Cardiac septum (tissue), 1 donor: ENCODE measurements around the gene GFER. TPM values are rescaled to one million over a fixed set of nuclear protein-coding genes. Genes with fewer than 3 reads are reported as not detected.
"Not testable (repeated sequence)": the region's sequence is repeated elsewhere in the genome, so short reads cannot be mapped to it uniquely, and the experiment has no call there.

Experiments
- DNase-seq: peaks from one replicate; pipeline ENCODE4 v3.0.0-alpha.2; 2020; ENCODE audit warnings: low spot score
- intact Hi-C: fragments of 100-400 bp; cut with DNase I; formaldehyde crosslinking; loops from one replicate; pipeline ENCODE4 v1.14.0; 2022
- total RNA-seq: library from RNA; stranded (reverse); fragmentation: NEBNext Ultra II Directional; extraction: Animal tissue kit (Norgen Biotek cat#: 25700); gene quantifications from one replicate; pipeline ENCODE4 v1.2.1, GENCODE V29; 2021
- donor health status: DM: no; HTN: no; CAD: no.

GFER gene
- total RNA-seq, 1 donor from 2014 or later = 25.5 TPM

- DNase-seq = not testable (repeated sequence)
- intact Hi-C loops = loop anchor here (10.0 kb wide), 1 partner anchor 489 kb away; no protein-coding TSS in a partner anchor
These were observed 50.1 kb downstream of the GFER start for GRCh38 chr16:2033909-2034695.

DNA sequence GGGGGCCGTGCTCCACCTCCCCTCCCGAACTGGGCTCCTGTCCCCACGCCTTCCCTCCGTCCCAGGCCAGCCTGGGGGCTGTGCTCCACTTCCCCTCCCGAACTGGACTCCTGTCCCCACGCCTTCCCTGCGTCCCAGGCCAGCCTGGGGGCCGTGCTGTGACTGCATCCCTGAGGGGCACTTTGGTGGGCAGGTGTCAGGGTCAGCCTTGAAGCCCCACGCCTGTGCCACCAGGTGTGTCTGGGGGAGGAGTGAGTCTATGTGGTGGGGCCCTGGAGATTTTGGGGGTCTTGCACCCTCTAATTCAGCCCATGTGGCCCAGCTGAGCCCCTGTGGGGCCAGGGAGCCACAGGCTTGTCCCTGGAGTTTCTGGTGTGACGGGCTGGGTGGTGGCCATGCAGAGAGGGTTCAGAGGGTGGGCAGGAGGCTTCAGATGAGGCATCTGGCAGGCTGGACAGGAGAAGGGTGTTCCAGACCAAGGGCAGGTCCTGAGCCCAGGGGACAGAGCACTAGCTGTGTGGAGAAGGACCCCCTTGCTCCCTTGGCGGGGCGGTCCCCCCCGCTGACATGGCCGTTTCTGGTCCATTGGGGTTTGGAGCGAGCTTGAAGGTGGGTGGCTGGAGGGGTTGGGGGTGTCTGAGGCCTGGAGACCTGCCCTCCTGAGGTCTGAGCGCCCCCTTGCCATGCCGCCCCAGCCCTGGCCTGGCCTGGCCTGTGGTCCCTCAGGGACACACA, 50.9 kb downstream of the GFER start:
- intact Hi-C loops = loop anchor here (10.0 kb wide), 1 partner anchor 490 kb away; no protein-coding TSS in a partner anchor
- no peak for DNase-seq

DNA sequence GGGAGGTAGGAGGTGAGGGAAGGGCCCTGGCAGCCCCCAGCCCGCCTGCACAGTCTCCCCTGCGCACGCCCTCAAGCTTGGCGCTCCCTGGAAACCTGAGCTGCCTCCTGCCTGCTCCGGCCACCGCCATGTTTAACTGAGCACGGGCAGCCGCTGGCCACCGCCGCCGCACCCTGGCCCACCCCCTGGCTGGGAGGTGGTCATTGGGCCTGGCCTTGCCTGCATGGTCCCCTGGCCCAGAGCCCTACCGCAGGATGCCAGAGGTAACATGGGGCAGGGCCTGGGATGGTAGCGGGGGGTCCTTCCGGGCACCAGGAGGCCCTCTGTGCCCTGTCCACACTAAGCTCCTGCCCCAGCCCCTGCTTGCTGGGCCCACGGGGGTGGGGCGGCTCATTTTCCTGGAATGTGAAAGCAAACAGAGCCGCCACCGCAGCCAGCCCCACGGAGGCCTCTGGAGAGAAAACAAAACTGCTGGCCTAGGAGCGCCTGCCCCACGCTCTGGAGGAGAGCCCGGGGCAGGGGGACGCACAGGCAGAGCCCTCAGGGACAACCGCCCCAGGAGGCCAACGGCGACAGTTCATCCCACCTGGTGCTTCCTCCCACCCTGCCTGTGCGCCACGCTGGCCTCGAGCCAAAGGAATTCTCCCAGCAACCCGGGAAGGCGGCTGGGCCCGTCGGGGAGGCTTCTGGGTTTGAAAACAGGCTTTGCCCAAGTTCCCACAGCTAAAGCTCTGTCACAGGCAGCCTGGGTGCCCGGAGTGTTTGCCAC, 51.6 kb downstream of the GFER start:
- DNase-seq = no peak
- intact Hi-C loops = loop anchor here (10.0 kb wide), 1 partner anchor 491 kb away; no protein-coding TSS in a partner anchor

DNA sequence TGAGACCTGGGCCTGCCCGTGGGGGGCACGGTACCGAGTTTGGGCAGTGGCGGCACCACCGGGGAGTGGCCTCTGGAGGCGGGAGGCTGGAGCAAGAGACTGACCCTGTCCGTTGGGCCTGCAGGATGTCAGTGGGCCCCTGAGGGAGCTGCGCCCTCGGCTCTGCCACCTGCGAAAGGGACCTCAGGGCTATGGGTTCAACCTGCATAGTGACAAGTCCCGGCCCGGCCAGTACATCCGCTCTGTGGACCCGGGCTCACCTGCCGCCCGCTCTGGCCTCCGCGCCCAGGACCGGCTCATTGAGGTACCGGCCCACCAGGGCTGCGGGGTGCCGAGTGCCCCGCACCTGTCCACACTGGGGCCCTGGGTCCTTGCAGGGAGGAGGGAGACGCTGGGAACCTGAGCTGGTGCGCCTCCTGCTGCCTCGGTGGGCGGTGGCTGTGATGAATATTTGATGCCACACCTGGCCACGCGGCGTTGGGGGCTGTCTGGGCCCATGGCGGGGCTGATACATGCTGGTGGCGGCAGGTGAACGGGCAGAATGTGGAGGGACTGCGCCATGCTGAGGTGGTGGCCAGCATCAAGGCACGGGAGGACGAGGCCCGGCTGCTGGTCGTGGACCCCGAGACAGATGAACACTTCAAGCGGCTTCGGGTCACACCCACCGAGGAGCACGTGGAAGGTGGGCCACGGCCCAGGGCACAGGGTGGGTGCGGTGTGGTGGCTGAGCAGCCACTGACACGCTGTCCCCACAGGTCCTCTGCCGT, 52.4 kb downstream of the GFER start:
- DNase-seq = no peak

DNA sequence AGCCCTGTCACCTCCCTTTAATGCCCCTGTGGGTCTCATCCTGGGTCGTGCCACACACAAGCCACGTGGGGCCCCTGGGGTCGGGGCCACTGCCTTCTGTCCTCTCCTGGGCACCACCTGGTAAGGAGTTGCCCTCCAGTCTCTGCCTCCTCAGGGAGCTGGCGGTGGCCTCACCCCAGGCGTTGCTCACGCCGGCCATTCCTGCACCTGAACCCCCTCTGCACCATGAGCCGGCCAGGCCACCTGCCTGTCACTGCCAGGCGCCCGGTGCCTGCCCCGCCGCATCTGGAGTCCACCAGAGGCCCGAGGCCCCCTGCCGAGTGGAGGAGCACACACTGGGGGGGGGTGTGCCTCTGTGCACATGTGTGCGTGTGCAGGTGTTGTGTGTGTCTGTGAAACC, 53.1 kb downstream of the GFER start:
- intact Hi-C loops = loop anchor here (10.0 kb wide), 1 partner anchor 492 kb away; no protein-coding TSS in a partner anchor
- no peak for DNase-seq

More for the DNA sequence above, 52.4 kb downstream of the GFER start:
- intact Hi-C loops = loop anchor here (10.0 kb wide), 1 partner anchor 492 kb away; no protein-coding TSS in a partner anchor

Other genes starting within 250 kb of the GFER start
- 31.7 TPM for gene NME3, start 212.7 kb upstream of the GFER start, total RNA-seq
- 14.9 TPM for gene EME2, start 211.4 kb upstream of the GFER start, total RNA-seq
- 63.4 TPM for gene MRPS34, start 211.1 kb upstream of the GFER start, total RNA-seq
- gene SPSB3, start 201.6 kb upstream of the GFER start, total RNA-seq = 24.2 TPM
- 32.3 TPM for gene NUBP2, start 201.2 kb upstream of the GFER start, total RNA-seq
- 0.19 TPM for gene IGFALS, start 190.5 kb upstream of the GFER start, total RNA-seq
- 166 TPM for gene HAGH, start 157.4 kb upstream of the GFER start, total RNA-seq
- 20.5 TPM for gene FAHD1, start 157.0 kb upstream of the GFER start, total RNA-seq
- gene MEIOB, start 112.0 kb upstream of the GFER start, total RNA-seq = not detected
- gene HS3ST6, start 65.8 kb upstream of the GFER start, total RNA-seq = not detected
- gene MSRB1, start 41.0 kb upstream of the GFER start, total RNA-seq = 39.2 TPM
- 202 TPM for gene RPL3L, start 29.5 kb upstream of the GFER start, total RNA-seq
- gene NDUFB10, start 24.7 kb upstream of the GFER start, total RNA-seq = 390 TPM
- gene RPS2, start 19.4 kb upstream of the GFER start, total RNA-seq = 702 TPM
- not detected for gene RNF151, start 17.3 kb upstream of the GFER start, total RNA-seq
- gene TBL3, start 12.1 kb upstream of the GFER start, total RNA-seq = 18.3 TPM
- gene NOXO1, start 2.7 kb upstream of the GFER start, total RNA-seq = not detected
- 1.8 TPM for gene SYNGR3, start 5.8 kb downstream of the GFER start, total RNA-seq
- 21.9 TPM for gene ZNF598, start 25.6 kb downstream of the GFER start, total RNA-seq
- not detected for gene NPW, start 35.6 kb downstream of the GFER start, total RNA-seq
- 183 TPM for gene NHERF2, start 42.7 kb downstream of the GFER start, total RNA-seq
- gene NTHL1, start 63.6 kb downstream of the GFER start, total RNA-seq = 10.4 TPM
- gene TSC2, start 63.8 kb downstream of the GFER start, total RNA-seq = 73.3 TPM
- gene PKD1, start 151.7 kb downstream of the GFER start, total RNA-seq = 178 TPM
- gene RAB26, start 164.4 kb downstream of the GFER start, total RNA-seq = 2.2 TPM
- gene TRAF7, start 171.6 kb downstream of the GFER start, total RNA-seq = 35.7 TPM
- gene CASKIN1, start 212.4 kb downstream of the GFER start, total RNA-seq = 1.2 TPM
- 26.3 TPM for gene MLST8, start 221.3 kb downstream of the GFER start, total RNA-seq
- 7.0 TPM for gene BRICD5, start 226.7 kb downstream of the GFER start, total RNA-seq
- gene PGP, start 230.6 kb downstream of the GFER start, total RNA-seq = 23.4 TPM
- 13.7 TPM for gene E4F1, start 239.4 kb downstream of the GFER start, total RNA-seq